Sigmoid colon (tissue), 4 donors: ENCODE results near the gene TP53BP2.

Source experiments
- CTCF ChIP-seq, 4 experiments: fragments of 450-650 bp in 3 of 4; fragments of 200-600 bp in 1 of 4; IDR thresholded peaks; one replicate each; pipeline ENCODE4 v1.5.1; 2016 to 2019; ENCODE audit warnings: antibody characterized with exemption in 4 of 4, mild to moderate bottlenecking in 3 of 4, moderate library complexity in 2 of 4
- POLR2A ChIP-seq, 2 donors: fragments of 450-650 bp; IDR thresholded peaks; one replicate each; pipeline ENCODE4 v1.6.1; 2016; ENCODE audit warnings: antibody characterized with exemption in 2 of 2, mild to moderate bottlenecking in 2 of 2, moderate library complexity in 2 of 2
- POLR2AphosphoS5 ChIP-seq, 4 donors: sonication (generic); formaldehyde crosslinking; IDR thresholded peaks; one replicate each; pipeline ENCODE4 v1.6.1; 2017; ENCODE audit warnings: antibody characterized with exemption in 4 of 4

- TF ChIP-seq POLR2A (IDR thresholded peaks at IDR 0.05), result no peak
- no peak for TF ChIP-seq POLR2AphosphoS5 (IDR thresholded peaks at IDR 0.05)
- TF ChIP-seq CTCF (IDR thresholded peaks at IDR 0.05), result no peak
Observed at GRCh38 chr1:223842784-223843183, 3.0 kb downstream of the TP53BP2 start.
